ENCODE measurements around the gene ENO4. TPM values are rescaled to one million over a fixed set of nuclear protein-coding genes. Genes with fewer than 3 reads are reported as not detected.

The ENO4 gene
- polyA plus RNA-seq, 1 of the 3 experiments (the other 2 are of a cell fraction): 0.36 TPM

DNA sequence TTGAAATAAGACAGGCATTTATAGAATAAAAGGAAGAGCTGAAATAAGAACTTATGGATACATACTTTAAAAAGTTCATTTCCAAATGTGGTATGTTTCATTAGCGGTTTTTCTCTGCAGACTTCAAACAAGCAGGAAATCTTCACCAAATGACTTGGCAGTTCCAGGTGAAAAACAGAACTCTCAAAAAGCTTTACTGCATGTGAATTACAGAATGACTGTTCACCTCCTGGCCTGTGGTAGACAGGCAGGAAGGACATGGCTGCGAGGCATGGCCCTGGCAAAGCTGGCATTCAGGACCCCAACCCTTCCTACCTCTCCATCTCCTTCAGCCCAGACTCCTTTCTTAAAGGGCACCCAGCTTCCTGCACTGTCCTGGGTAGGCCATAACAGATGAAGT is 21.2 kb upstream of the ENO4 start:
- H3K9me3 ChIP-seq: no peaks in the 10 kb centered on the region
- ChIA-PET POLR2A (no interaction called here), CTCF (interaction anchor here (1.2 to 4.5 kb wide), 4 partner anchors 18 to 347 kb away, joined by 3 to 19 read pairs (median 13); no protein-coding TSS in a partner anchor)
- no peaks in the 10 kb centered on the region for H3F3A ChIP-seq (replicated peaks; ENCODE audit: insufficient read depth)
- no peaks in the 10 kb centered on the region for H4K20me1 ChIP-seq (ENCODE audit: insufficient read depth)
- H3K4me3 ChIP-seq (ENCODE audit: low read depth in 2 of 2, low read length in 1 of 2): no peak overlapping the region
- H3K27me3 ChIP-seq (ENCODE audit: insufficient read depth): no peaks in the 10 kb centered on the region; the same call in 1 of the 2 replicates
- H3K79me2 ChIP-seq (ENCODE audit: insufficient read depth): no peaks in the 10 kb centered on the region
- TF ChIP-seq TEAD4 (IDR thresholded peaks at IDR 0.05; ENCODE audit: borderline replicate concordance, insufficient read depth) (no peak), SIN3A (IDR thresholded peaks at IDR 0.05; ENCODE audit: borderline replicate concordance, low read depth, low read length) (no peak), NRF1 (IDR thresholded peaks at IDR 0.05; ENCODE audit: low read depth, low read length) (no peak), MXI1 (IDR thresholded peaks at IDR 0.05; ENCODE audit: low read depth, low read length) (no peak), TCF12 (IDR thresholded peaks at IDR 0.05) (no peak), MEF2A (IDR thresholded peaks at IDR 0.05; ENCODE audit: borderline replicate concordance, low read depth) (no peak), GATA2 (CRISPR knock-in tag; IDR thresholded peaks at IDR 0.05) (no peak), JUND (IDR thresholded peaks at IDR 0.05) (no peak), RFX5 (IDR thresholded peaks at IDR 0.05; ENCODE audit: low read length) (no peak), EP300 (IDR thresholded peaks at IDR 0.05; ENCODE audit: borderline replicate concordance in 1 of 2, low read depth in 1 of 2, low read length in 1 of 2) (no peak), FOSL2 (IDR thresholded peaks at IDR 0.05; ENCODE audit: borderline replicate concordance, low read depth) (no peak), TAF1 (IDR thresholded peaks at IDR 0.05; ENCODE audit: borderline replicate concordance, low read depth, low read length) (no peak), FOXJ3 (CRISPR knock-in tag; IDR thresholded peaks at IDR 0.05) (no peak), GABPA (IDR thresholded peaks at IDR 0.05; ENCODE audit: low read depth) (no peak), FOXM1 (IDR thresholded peaks at IDR 0.05; ENCODE audit: low read depth) (no peak), POLR2AphosphoS5 (IDR thresholded peaks at IDR 0.05; ENCODE audit: low read depth, low read length) (no peak)
- TF ChIP-seq, protein P1, sequence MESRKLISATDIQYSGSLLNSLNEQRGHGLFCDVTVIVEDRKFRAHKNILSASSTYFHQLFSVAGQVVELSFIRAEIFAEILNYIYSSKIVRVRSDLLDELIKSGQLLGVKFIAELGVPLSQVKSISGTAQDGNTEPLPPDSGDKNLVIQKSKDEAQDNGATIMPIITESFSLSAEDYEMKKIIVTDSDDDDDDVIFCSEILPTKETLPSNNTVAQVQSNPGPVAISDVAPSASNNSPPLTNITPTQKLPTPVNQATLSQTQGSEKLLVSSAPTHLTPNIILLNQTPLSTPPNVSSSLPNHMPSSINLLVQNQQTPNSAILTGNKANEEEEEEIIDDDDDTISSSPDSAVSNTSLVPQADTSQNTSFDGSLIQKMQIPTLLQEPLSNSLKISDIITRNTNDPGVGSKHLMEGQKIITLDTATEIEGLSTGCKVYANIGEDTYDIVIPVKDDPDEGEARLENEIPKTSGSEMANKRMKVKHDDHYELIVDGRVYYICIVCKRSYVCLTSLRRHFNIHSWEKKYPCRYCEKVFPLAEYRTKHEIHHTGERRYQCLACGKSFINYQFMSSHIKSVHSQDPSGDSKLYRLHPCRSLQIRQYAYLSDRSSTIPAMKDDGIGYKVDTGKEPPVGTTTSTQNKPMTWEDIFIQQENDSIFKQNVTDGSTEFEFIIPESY (IDR thresholded peaks at IDR 0.05; ENCODE audit: borderline replicate concordance, low read depth): no peak
- TF ChIP-seq, protein P2, sequence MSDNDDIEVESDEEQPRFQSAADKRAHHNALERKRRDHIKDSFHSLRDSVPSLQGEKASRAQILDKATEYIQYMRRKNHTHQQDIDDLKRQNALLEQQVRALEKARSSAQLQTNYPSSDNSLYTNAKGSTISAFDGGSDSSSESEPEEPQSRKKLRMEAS (IDR thresholded peaks at IDR 0.05; ENCODE audit: low read depth): no peak
- TF ChIP-seq, protein P3, sequence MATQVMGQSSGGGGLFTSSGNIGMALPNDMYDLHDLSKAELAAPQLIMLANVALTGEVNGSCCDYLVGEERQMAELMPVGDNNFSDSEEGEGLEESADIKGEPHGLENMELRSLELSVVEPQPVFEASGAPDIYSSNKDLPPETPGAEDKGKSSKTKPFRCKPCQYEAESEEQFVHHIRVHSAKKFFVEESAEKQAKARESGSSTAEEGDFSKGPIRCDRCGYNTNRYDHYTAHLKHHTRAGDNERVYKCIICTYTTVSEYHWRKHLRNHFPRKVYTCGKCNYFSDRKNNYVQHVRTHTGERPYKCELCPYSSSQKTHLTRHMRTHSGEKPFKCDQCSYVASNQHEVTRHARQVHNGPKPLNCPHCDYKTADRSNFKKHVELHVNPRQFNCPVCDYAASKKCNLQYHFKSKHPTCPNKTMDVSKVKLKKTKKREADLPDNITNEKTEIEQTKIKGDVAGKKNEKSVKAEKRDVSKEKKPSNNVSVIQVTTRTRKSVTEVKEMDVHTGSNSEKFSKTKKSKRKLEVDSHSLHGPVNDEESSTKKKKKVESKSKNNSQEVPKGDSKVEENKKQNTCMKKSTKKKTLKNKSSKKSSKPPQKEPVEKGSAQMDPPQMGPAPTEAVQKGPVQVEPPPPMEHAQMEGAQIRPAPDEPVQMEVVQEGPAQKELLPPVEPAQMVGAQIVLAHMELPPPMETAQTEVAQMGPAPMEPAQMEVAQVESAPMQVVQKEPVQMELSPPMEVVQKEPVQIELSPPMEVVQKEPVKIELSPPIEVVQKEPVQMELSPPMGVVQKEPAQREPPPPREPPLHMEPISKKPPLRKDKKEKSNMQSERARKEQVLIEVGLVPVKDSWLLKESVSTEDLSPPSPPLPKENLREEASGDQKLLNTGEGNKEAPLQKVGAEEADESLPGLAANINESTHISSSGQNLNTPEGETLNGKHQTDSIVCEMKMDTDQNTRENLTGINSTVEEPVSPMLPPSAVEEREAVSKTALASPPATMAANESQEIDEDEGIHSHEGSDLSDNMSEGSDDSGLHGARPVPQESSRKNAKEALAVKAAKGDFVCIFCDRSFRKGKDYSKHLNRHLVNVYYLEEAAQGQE (IDR thresholded peaks at IDR 0.05; ENCODE audit: low read depth, low read length): no peak
- no peak overlapping the region for H3K9ac ChIP-seq
- no peak overlapping the region for H3K27ac ChIP-seq (ENCODE audit: low read depth in 2 of 2, low read length in 1 of 2)
- H2AFZ ChIP-seq (ENCODE audit: low read depth): no peak overlapping the region
- no peak for DNase-seq
- no peak overlapping the region for H3K4me2 ChIP-seq
- H3K9me2 ChIP-seq: no peaks in the 10 kb centered on the region
- H3K36me3 ChIP-seq (replicated peaks in 1 of 2; ENCODE audit: control insufficient read depth in 1 of 2, insufficient read depth in 2 of 2, low read length in 1 of 2): no peaks in the 10 kb centered on the region
- H3K4me1 ChIP-seq (ENCODE audit: control insufficient read depth in 1 of 2, insufficient read depth in 2 of 2, low read depth in 1 of 2, low read length in 1 of 2): peaks cover 0 to 6% of the 10 kb centered on the region in 2 experiments; a peak in 1 of 4 replicates
- WGBS (ENCODE audit: low lambda C conversion rate): 84% methylated on average over 2 of the region's 2 CpGs
